PC-3 (cell line): Measurements from ENCODE around the gene UCK2. TPM values are rescaled to one million over a fixed set of nuclear protein-coding genes. Genes with fewer than 3 reads are reported as not detected.

ENCODE experiments used
- ATAC-seq: fragments of 200-7000 bp; cut with Tn5 transposase; 2 replicates; pipeline ENCODE4 v1.9.1; 2020; ENCODE audit warnings: mild to moderate bottlenecking, moderate library complexity
- BruUV-seq: library from RNA; stranded (reverse); fragments of 400-500 nt; replicated peaks from 2 replicates; lab custom pipeline; 2021; lab: Mats Ljungman, UMichigan
- CTCF ChIA-PET: fragments of 300-600 bp; sonication (Branson Sonifier 250); formaldehyde crosslinking; loops from one replicate; lab custom pipeline; 2022; ENCODE audit warnings: antibody characterized with exemption; lab: Charles Lee
- POLR2A ChIA-PET: fragments of 300-600 bp; sonication (Branson Sonifier 250); formaldehyde crosslinking; loops from one replicate; lab custom pipeline; 2022; ENCODE audit warnings: antibody characterized with exemption; ENCODE audit not compliant: unreplicated experiment; lab: Charles Lee
- DNase-seq: peaks from one replicate; pipeline ENCODE4 v3.0.0-alpha.2; 2015
- H2AFZ ChIP-seq: fragments of 300-600 bp; sonication (generic); 2 replicates; pipeline ENCODE4 v1.6.0; 2016; ENCODE audit warnings: antibody characterized with exemption, low read length
- H3F3A ChIP-seq: fragments of 300-600 bp; sonication (generic); one replicate; pipeline ENCODE4 v1.6.0; 2017; ENCODE audit warnings: antibody characterized with exemption, low read length, control low read depth, mild to moderate bottlenecking; ENCODE audit not compliant: unreplicated experiment
- H3K27ac ChIP-seq: fragments of 300-600 bp; sonication (generic); 2 replicates; pipeline ENCODE4 v1.5.1; 2016; ENCODE audit warnings: mild to moderate bottlenecking, low read length
- H3K27me3 ChIP-seq: fragments of 300-600 bp; sonication (generic); 2 replicates; pipeline ENCODE4 v1.6.1; 2016; ENCODE audit warnings: low read length, mixed read lengths
- H3K36me3 ChIP-seq: fragments of 300-600 bp; sonication (generic); 2 replicates; pipeline ENCODE4 v1.6.1; 2016; ENCODE audit warnings: low read depth, mixed run types, low read length, mixed read lengths
- H3K4me1 ChIP-seq: fragments of 300-600 bp; sonication (generic); 2 replicates; pipeline ENCODE4 v1.5.1; 2016; ENCODE audit warnings: low read length; ENCODE audit not compliant: insufficient read depth
- H3K4me2 ChIP-seq: fragments of 300-600 bp; sonication (generic); 2 replicates; pipeline ENCODE4 v1.6.0; 2016; ENCODE audit warnings: low read length
- H3K4me3 ChIP-seq: fragments of 300-600 bp; sonication (generic); 2 replicates; pipeline ENCODE4 v1.5.1; 2016; ENCODE audit warnings: mild to moderate bottlenecking, low read length, mixed read lengths
- H3K79me2 ChIP-seq: fragments of 300-600 bp; sonication (generic); 2 replicates; pipeline ENCODE4 v1.6.1; 2017; ENCODE audit warnings: low read length, mixed read lengths
- H3K9ac ChIP-seq: fragments of 300-600 bp; sonication (generic); 2 replicates; pipeline ENCODE4 v1.6.0; 2016; ENCODE audit warnings: mild to moderate bottlenecking, low read length
- H3K9me2 ChIP-seq: fragments of 300-600 bp; sonication (generic); replicated peaks from 2 replicates; pipeline ENCODE4 v1.6.1; 2016; ENCODE audit warnings: mixed run types, low read length, mixed read lengths
- H3K9me3 ChIP-seq: fragments of 300-600 bp; sonication (generic); 2 replicates; pipeline ENCODE4 v1.6.1; 2016; ENCODE audit warnings: low read length, mixed read lengths
- H4K20me1 ChIP-seq: fragments of 300-600 bp; sonication (generic); 2 replicates; pipeline ENCODE4 v1.6.1; 2016; ENCODE audit warnings: low read length, mixed read lengths
- EZH2 ChIP-seq: fragments of 300-600 bp; sonication (generic); IDR thresholded peaks from one replicate; pipeline ENCODE4 v1.6.1; 2017; ENCODE audit warnings: antibody characterized with exemption, mild to moderate bottlenecking, low read length; ENCODE audit not compliant: unreplicated experiment
- EZH2phosphoT487 ChIP-seq: fragments of 300-600 bp; sonication (generic); IDR thresholded peaks from 2 replicates; pipeline ENCODE4 v1.6.1; 2018; ENCODE audit warnings: mild to moderate bottlenecking, antibody characterized with exemption, low read length, borderline replicate concordance
- intact Hi-C: fragments of 100-400 bp; cut with micrococcal nuclease; formaldehyde crosslinking; loops from 2 replicates; pipeline ENCODE4 v1.9.0; 2023
- total RNA-seq: library from RNA; depleted of rRNA; stranded (reverse); fragments of >200 nt; gene quantifications from 2 replicates; pipeline ENCODE4 v1.2.3, GENCODE V29; 2014
- TF ChIP-seq, protein P1 (sequence below): fragments of 300-600 bp; sonication (generic); conservative IDR thresholded peaks from 2 replicates; pipeline ENCODE4 v1.5.1; 2017; ENCODE audit warnings: antibody characterized with exemption, low read depth, mild to moderate bottlenecking, low read length

The UCK2 gene
- total RNA-seq, 1 experiment from 2014 or later: 193 TPM

DNA sequence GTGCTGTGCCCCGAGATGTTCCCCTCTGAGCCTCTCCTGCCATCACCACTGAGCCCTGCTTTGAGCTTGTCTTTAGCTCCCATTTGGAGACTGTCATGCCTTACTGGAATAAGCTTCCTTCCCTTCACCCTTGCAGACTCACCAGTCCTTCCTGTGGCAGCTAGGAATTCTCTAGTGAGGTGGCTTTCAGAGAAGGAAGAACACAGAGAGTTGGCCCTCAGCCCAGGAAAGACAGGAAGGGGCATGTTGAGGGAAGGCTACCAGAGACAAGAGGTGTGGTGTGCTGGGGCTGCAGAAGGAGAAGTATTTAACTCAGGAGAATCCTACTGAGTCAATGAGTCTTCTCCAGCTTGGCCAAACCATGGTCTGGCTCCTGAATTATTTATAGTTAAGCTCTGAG, 76.3 kb downstream of the UCK2 start:
- DNase-seq: peak; percentile 74
- no TSS peak for BruUV-seq
- Histone ChIP-seq H2AFZ (no peak overlapping the region), H3K4me2 (no peak overlapping the region), H3K9me3 (no peaks in the 10 kb centered on the region), H3F3A (no peaks in the 10 kb centered on the region), H3K27me3 (no peaks in the 10 kb centered on the region), H3K9me2 (no peaks in the 10 kb centered on the region), H4K20me1 (0 out of 2 replicates have a peak, but pooled peaks cover 6% of the 10 kb centered on the region), H3K4me3 (no peak overlapping the region), H3K9ac (no peak overlapping the region), H3K27ac (no peak overlapping the region), H3K36me3 (peaks cover 29% of the 10 kb centered on the region; the same call in 1 of the 2 replicates), H3K79me2 (peaks cover 22% of the 10 kb centered on the region), H3K4me1 (peaks cover 9% of the 10 kb centered on the region)
- TF ChIP-seq EZH2phosphoT487: no peak
- intact Hi-C loops: no loop called here
- POLR2A ChIA-PET: no interaction called here
- CTCF ChIA-PET: no interaction called here
- ATAC-seq: peak; percentile 82

DNA sequence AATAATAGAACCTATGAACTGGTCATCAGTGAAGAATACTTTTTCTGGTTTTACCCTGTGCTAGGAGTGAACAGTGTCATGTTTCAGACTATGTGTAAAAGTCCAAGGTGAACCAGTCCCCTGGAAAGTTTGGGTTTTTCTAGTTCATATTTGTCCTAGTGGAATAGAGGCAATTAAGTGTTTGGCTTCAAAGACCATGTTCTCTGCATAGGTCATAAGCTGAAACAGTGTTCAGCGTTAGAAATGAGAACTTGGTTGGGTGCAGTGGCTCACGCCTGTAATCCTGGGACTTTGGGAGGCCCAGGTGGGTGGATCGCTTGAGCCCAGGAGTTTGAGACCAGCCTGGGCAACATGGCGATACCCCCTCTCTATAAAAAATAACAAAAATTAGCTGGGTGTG, 77.5 kb downstream of the UCK2 start:
- H3K36me3 ChIP-seq: peaks cover 33% of the 10 kb centered on the region; the same call in 1 of the 2 replicates

DNA sequence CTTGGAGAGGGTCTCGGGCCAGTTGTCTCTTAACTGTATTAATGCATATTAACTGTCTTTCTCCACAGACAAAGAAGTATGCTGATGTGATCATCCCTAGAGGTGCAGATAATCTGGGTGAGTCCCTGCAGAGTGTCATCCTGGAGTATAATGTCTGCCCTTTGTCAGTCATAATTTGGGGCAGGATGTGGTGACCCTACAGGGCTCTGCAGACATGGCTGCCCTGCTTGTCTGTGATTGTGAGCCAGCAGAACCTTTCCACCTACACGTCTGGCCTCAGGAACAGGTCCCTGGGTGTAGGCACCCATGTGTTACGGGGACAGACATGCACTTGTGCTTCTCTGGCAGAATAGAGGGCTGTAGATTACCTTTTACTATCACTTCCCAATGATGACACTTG, 78.4 kb downstream of the UCK2 start:
- Histone ChIP-seq H3K4me1 (peaks cover 9% of the 10 kb centered on the region), H3F3A (no peaks in the 10 kb centered on the region), H4K20me1 (0 out of 2 replicates have a peak, but pooled peaks cover 6% of the 10 kb centered on the region), H3K27ac (no peak overlapping the region), H3K9me2 (no peaks in the 10 kb centered on the region), H3K36me3 (peaks cover 36% of the 10 kb centered on the region; the same call in 1 of the 2 replicates), H3K9ac (no peak overlapping the region), H2AFZ (no peak overlapping the region), H3K9me3 (no peaks in the 10 kb centered on the region), H3K4me3 (no peak overlapping the region), H3K4me2 (no peak overlapping the region), H3K79me2 (0 out of 2 replicates have a peak, but pooled peaks cover 6% of the 10 kb centered on the region), H3K27me3 (no peaks in the 10 kb centered on the region)
- ChIA-PET POLR2A (interaction anchor here (0.6 kb wide), 1 partner anchor 11 kb away, joined by 10 read pairs; no protein-coding TSS in a partner anchor), CTCF (no interaction called here)
- BruUV-seq: no TSS peak
- DNase-seq (no peak), ATAC-seq (no peak)
- intact Hi-C loops: no loop called here
- TF ChIP-seq EZH2: no peak
- no peak for TF ChIP-seq EZH2phosphoT487
- TF ChIP-seq, protein P1, sequence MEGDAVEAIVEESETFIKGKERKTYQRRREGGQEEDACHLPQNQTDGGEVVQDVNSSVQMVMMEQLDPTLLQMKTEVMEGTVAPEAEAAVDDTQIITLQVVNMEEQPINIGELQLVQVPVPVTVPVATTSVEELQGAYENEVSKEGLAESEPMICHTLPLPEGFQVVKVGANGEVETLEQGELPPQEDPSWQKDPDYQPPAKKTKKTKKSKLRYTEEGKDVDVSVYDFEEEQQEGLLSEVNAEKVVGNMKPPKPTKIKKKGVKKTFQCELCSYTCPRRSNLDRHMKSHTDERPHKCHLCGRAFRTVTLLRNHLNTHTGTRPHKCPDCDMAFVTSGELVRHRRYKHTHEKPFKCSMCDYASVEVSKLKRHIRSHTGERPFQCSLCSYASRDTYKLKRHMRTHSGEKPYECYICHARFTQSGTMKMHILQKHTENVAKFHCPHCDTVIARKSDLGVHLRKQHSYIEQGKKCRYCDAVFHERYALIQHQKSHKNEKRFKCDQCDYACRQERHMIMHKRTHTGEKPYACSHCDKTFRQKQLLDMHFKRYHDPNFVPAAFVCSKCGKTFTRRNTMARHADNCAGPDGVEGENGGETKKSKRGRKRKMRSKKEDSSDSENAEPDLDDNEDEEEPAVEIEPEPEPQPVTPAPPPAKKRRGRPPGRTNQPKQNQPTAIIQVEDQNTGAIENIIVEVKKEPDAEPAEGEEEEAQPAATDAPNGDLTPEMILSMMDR: no peak

More for the DNA sequence above, 77.5 kb downstream of the UCK2 start:
- peaks cover 10% of the 10 kb centered on the region; the same call in 1 of the 2 replicates for H3K79me2 ChIP-seq
- no peak overlapping the region for H3K4me3 ChIP-seq
- DNase-seq: no peak
- no peak for ATAC-seq
- CTCF ChIA-PET: no interaction called here
- peaks cover 9% of the 10 kb centered on the region for H3K4me1 ChIP-seq
- no peaks in the 10 kb centered on the region for H3K27me3 ChIP-seq
- H3K4me2 ChIP-seq: no peak overlapping the region
- no peak overlapping the region for H2AFZ ChIP-seq
- no TSS peak for BruUV-seq
- H3K27ac ChIP-seq: no peak overlapping the region
- H3K9me2 ChIP-seq: no peaks in the 10 kb centered on the region
- intact Hi-C loops: no loop called here
- POLR2A ChIA-PET: no interaction called here
- no peaks in the 10 kb centered on the region for H3K9me3 ChIP-seq
- TF ChIP-seq, protein P1: no peak
- TF ChIP-seq EZH2: no peak
- TF ChIP-seq EZH2phosphoT487: no peak
- H3F3A ChIP-seq: no peaks in the 10 kb centered on the region
- 0 out of 2 replicates have a peak, but pooled peaks cover 6% of the 10 kb centered on the region for H4K20me1 ChIP-seq
- H3K9ac ChIP-seq: no peak overlapping the region
